Measurements from ENCODE around the gene SMC5.

SMC5 gene

GRCh38 chr9:70261131-70261870, 2.5 kb downstream of the SMC5 start:
- no peak overlapping the region for H3K14ac ChIP-seq (ENCODE audit: low read length)
- DNase-seq, result peak; percentile 60 to 72
- no peak overlapping the region for H3K23ac ChIP-seq (ENCODE audit: low read length)
- H2BK120ac ChIP-seq (ENCODE audit: insufficient read depth, low read length, poor library complexity), result no peak overlapping the region
- no peaks in the 10 kb centered on the region for H3K27me3 ChIP-seq (ENCODE audit: insufficient read depth, low read length)
- H3K18ac ChIP-seq (ENCODE audit: low read length), result no peak overlapping the region
- H4K12ac ChIP-seq (ENCODE audit: low read depth, low read length), result no peak overlapping the region
- no peak overlapping the region for H2BK12ac ChIP-seq (ENCODE audit: low read length)
- H4K91ac ChIP-seq (ENCODE audit: low read depth, low read length), result no peak overlapping the region
- H3K36me3 ChIP-seq (ENCODE audit: control insufficient read depth in 1 of 2, insufficient read depth in 2 of 2, low read length in 2 of 2), result peaks cover 7 to 8% of the 10 kb centered on the region in 2 experiments
- H3K4ac ChIP-seq (ENCODE audit: low read depth, low read length), result no peak overlapping the region
- H2AK5ac ChIP-seq (ENCODE audit: low read length), result no peak overlapping the region
- H3K4me1 ChIP-seq (ENCODE audit: control insufficient read depth in 1 of 2, insufficient read depth in 2 of 2, low read length in 2 of 2), result peaks cover 6 to 14% of the 10 kb centered on the region in 2 experiments
- H3K27ac ChIP-seq (ENCODE audit: low read depth, low read length), result peak overlapping the region; percentile 11
- H2AFZ ChIP-seq (ENCODE audit: insufficient read depth, low read length, poor library complexity), result no peak overlapping the region
- no peak overlapping the region for H3K9ac ChIP-seq (ENCODE audit: low read length)
- H3K9me3 ChIP-seq (ENCODE audit: insufficient read depth, low read depth, low read length), result no peaks in the 10 kb centered on the region
- H4K8ac ChIP-seq (ENCODE audit: low read depth, low read length), result no peak overlapping the region
- peaks cover 14% of the 10 kb centered on the region for H3K79me1 ChIP-seq (ENCODE audit: low read length)
- H3K4me3 ChIP-seq (ENCODE audit: low read depth, low read length), result no peak overlapping the region
- no peak overlapping the region for H3K4me2 ChIP-seq (ENCODE audit: low read length)
- WGBS (ENCODE audit: extremely low coverage, insufficient coverage, insufficient read length), result no CpG with 5 or more reads among the region's 4 CpGs
- H3K79me2 ChIP-seq (ENCODE audit: control insufficient read depth, insufficient read depth, low read length, poor library complexity), result peaks cover 20% of the 10 kb centered on the region
- no peak overlapping the region for H2BK5ac ChIP-seq (ENCODE audit: low read depth, low read length, poor library complexity)

GRCh38 chr9:70262366-70262765, 3.6 kb downstream of the SMC5 start:
- H4K91ac ChIP-seq (ENCODE audit: low read depth, low read length), result no peak overlapping the region
- no peak overlapping the region for H2AK5ac ChIP-seq (ENCODE audit: low read length)
- peaks cover 20% of the 10 kb centered on the region for H3K79me2 ChIP-seq (ENCODE audit: control insufficient read depth, insufficient read depth, low read length, poor library complexity)
- 100% methylated on average over 2 of the region's 2 CpGs for WGBS (ENCODE audit: extremely low coverage, insufficient coverage, insufficient read length)
- H4K8ac ChIP-seq (ENCODE audit: low read depth, low read length), result no peak overlapping the region
- peaks cover 7 to 8% of the 10 kb centered on the region in 2 experiments for H3K36me3 ChIP-seq (ENCODE audit: control insufficient read depth in 1 of 2, insufficient read depth in 2 of 2, low read length in 2 of 2)
- H4K12ac ChIP-seq (ENCODE audit: low read depth, low read length), result no peak overlapping the region
- H3K27ac ChIP-seq (ENCODE audit: low read depth, low read length), result no peak overlapping the region
- H2AFZ ChIP-seq (ENCODE audit: insufficient read depth, low read length, poor library complexity), result no peak overlapping the region
- H3K4me1 ChIP-seq (ENCODE audit: control insufficient read depth in 1 of 2, insufficient read depth in 2 of 2, low read length in 2 of 2), result peaks cover 4 to 8% of the 10 kb centered on the region in 2 experiments
- H3K14ac ChIP-seq (ENCODE audit: low read length), result no peak overlapping the region
- H3K27me3 ChIP-seq (ENCODE audit: insufficient read depth, low read length), result no peaks in the 10 kb centered on the region
- no peak overlapping the region for H2BK5ac ChIP-seq (ENCODE audit: low read depth, low read length, poor library complexity)
- no peak overlapping the region for H3K18ac ChIP-seq (ENCODE audit: low read length)
- no peaks in the 10 kb centered on the region for H3K9me3 ChIP-seq (ENCODE audit: insufficient read depth, low read depth, low read length)
- H3K23ac ChIP-seq (ENCODE audit: low read length), result no peak overlapping the region
- peak overlapping the region; percentile 27 for H3K4ac ChIP-seq (ENCODE audit: low read depth, low read length)
- no peak for DNase-seq
- H3K4me3 ChIP-seq (ENCODE audit: low read depth, low read length), result no peak overlapping the region
- H2BK12ac ChIP-seq (ENCODE audit: low read length), result no peak overlapping the region
- H3K9ac ChIP-seq (ENCODE audit: low read length), result no peak overlapping the region
- no peak overlapping the region for H3K4me2 ChIP-seq (ENCODE audit: low read length)
- no peak overlapping the region for H2BK120ac ChIP-seq (ENCODE audit: insufficient read depth, low read length, poor library complexity)
- peaks cover 14% of the 10 kb centered on the region for H3K79me1 ChIP-seq (ENCODE audit: low read length)

GRCh38 chr9:70262948-70263347, 4.2 kb downstream of the SMC5 start:
- H2BK12ac ChIP-seq (ENCODE audit: low read length), result no peak overlapping the region

GRCh38 chr9:70263421-70263820, 4.6 kb downstream of the SMC5 start:
- H3K9me3 ChIP-seq (ENCODE audit: insufficient read depth, low read depth, low read length), result no peaks in the 10 kb centered on the region
- H3K36me3 ChIP-seq (ENCODE audit: control insufficient read depth in 1 of 2, insufficient read depth in 2 of 2, low read length in 2 of 2), result peaks cover 8 to 9% of the 10 kb centered on the region in 2 experiments
- no peak overlapping the region for H3K14ac ChIP-seq (ENCODE audit: low read length)
- H3K4me3 ChIP-seq (ENCODE audit: low read depth, low read length), result no peak overlapping the region
- peaks cover 17% of the 10 kb centered on the region for H3K79me2 ChIP-seq (ENCODE audit: control insufficient read depth, insufficient read depth, low read length, poor library complexity)
- H3K27me3 ChIP-seq (ENCODE audit: insufficient read depth, low read length), result no peaks in the 10 kb centered on the region
- H2AK5ac ChIP-seq (ENCODE audit: low read length), result no peak overlapping the region
- peaks cover 10% of the 10 kb centered on the region for H3K79me1 ChIP-seq (ENCODE audit: low read length)
- no peak overlapping the region for H4K91ac ChIP-seq (ENCODE audit: low read depth, low read length)
- H3K27ac ChIP-seq (ENCODE audit: low read depth, low read length), result no peak overlapping the region
- H4K12ac ChIP-seq (ENCODE audit: low read depth, low read length), result no peak overlapping the region
- no peak overlapping the region for H3K4ac ChIP-seq (ENCODE audit: low read depth, low read length)
- no CpG with 5 or more reads among the region's 1 CpG for WGBS (ENCODE audit: extremely low coverage, insufficient coverage, insufficient read length)
- DNase-seq, result peak in 1 of 2 donors; percentile 52
- no peak overlapping the region for H4K8ac ChIP-seq (ENCODE audit: low read depth, low read length)
- no peak overlapping the region for H3K18ac ChIP-seq (ENCODE audit: low read length)
- H3K4me1 ChIP-seq (ENCODE audit: control insufficient read depth in 1 of 2, insufficient read depth in 2 of 2, low read length in 2 of 2), result peaks cover 4 to 8% of the 10 kb centered on the region in 2 experiments
- H3K9ac ChIP-seq (ENCODE audit: low read length), result no peak overlapping the region
- H3K23ac ChIP-seq (ENCODE audit: low read length), result no peak overlapping the region
- H2BK120ac ChIP-seq (ENCODE audit: insufficient read depth, low read length, poor library complexity), result no peak overlapping the region
- H3K4me2 ChIP-seq (ENCODE audit: low read length), result no peak overlapping the region
- no peak overlapping the region for H2AFZ ChIP-seq (ENCODE audit: insufficient read depth, low read length, poor library complexity)
- no peak overlapping the region for H2BK5ac ChIP-seq (ENCODE audit: low read depth, low read length, poor library complexity)
- no peak overlapping the region for H2BK12ac ChIP-seq (ENCODE audit: low read length)

More at GRCh38 chr9:70262948-70263347, 4.2 kb downstream of the SMC5 start:
- Histone ChIP-seq H2AFZ (ENCODE audit: insufficient read depth, low read length, poor library complexity) (no peak overlapping the region), H2BK120ac (ENCODE audit: insufficient read depth, low read length, poor library complexity) (no peak overlapping the region), H3K27ac (ENCODE audit: low read depth, low read length) (no peak overlapping the region), H3K9ac (ENCODE audit: low read length) (no peak overlapping the region), H3K4me3 (ENCODE audit: low read depth, low read length) (no peak overlapping the region), H3K79me2 (ENCODE audit: control insufficient read depth, insufficient read depth, low read length, poor library complexity) (peaks cover 20% of the 10 kb centered on the region), H3K4me1 (ENCODE audit: control insufficient read depth in 1 of 2, insufficient read depth in 2 of 2, low read length in 2 of 2) (peaks cover 4 to 8% of the 10 kb centered on the region in 2 experiments), H3K9me3 (ENCODE audit: insufficient read depth, low read depth, low read length) (no peaks in the 10 kb centered on the region), H3K14ac (ENCODE audit: low read length) (no peak overlapping the region), H3K79me1 (ENCODE audit: low read length) (peaks cover 14% of the 10 kb centered on the region), H3K36me3 (ENCODE audit: control insufficient read depth in 1 of 2, insufficient read depth in 2 of 2, low read length in 2 of 2) (peaks cover 7 to 8% of the 10 kb centered on the region in 2 experiments), H3K18ac (ENCODE audit: low read length) (no peak overlapping the region), H4K91ac (ENCODE audit: low read depth, low read length) (no peak overlapping the region), H3K27me3 (ENCODE audit: insufficient read depth, low read length) (no peaks in the 10 kb centered on the region), H2BK5ac (ENCODE audit: low read depth, low read length, poor library complexity) (no peak overlapping the region), H4K8ac (ENCODE audit: low read depth, low read length) (no peak overlapping the region), H3K23ac (ENCODE audit: low read length) (no peak overlapping the region), H2AK5ac (ENCODE audit: low read length) (no peak overlapping the region), H3K4me2 (ENCODE audit: low read length) (no peak overlapping the region), H4K12ac (ENCODE audit: low read depth, low read length) (no peak overlapping the region), H3K4ac (ENCODE audit: low read depth, low read length) (peak overlapping the region; percentile 46)
- DNase-seq, result peak in 1 of 2 donors; percentile 33
- no CpG with 5 or more reads among the region's 6 CpGs for WGBS (ENCODE audit: extremely low coverage, insufficient coverage, insufficient read length)
